WTC11 (cell line): ENCODE results near the gene ABCA6. TPM values are rescaled to one million over a fixed set of nuclear protein-coding genes. Genes with fewer than 3 reads are reported as not detected.

Source experiments
- ATAC-seq: fragments of 200-7000 bp; cut with Tn5 transposase; 2 replicates; pipeline ENCODE4 v1.10.0; 2021; ENCODE audit warnings: mild to moderate bottlenecking, moderate library complexity
- CTCF ChIA-PET: fragments of 300-600 bp; sonication (Branson Sonifier 250); formaldehyde crosslinking; loops from one replicate; lab custom pipeline; 2021; ENCODE audit warnings: antibody characterized with exemption; lab: Charles Lee
- POLR2A ChIA-PET: fragments of 350-600 bp; sonication (Branson Sonifier 250); formaldehyde crosslinking; loops from one replicate; lab custom pipeline; 2021; ENCODE audit warnings: antibody characterized with exemption; lab: Charles Lee
- DNase-seq: peaks from one replicate; pipeline ENCODE4 v3.0.0; 2021; ENCODE audit warnings: low spot score
- H3K27ac Mint-ChIP-seq: 2 replicates; pipeline ENCODE4 v1.8.0; 2021; ENCODE audit warnings: mixed read lengths
- H3K27me3 Mint-ChIP-seq: 2 replicates; pipeline ENCODE4 v1.8.0; 2021; ENCODE audit warnings: low read depth, mild to moderate bottlenecking, moderate library complexity, mixed read lengths
- H3K36me3 Mint-ChIP-seq: 2 replicates; pipeline ENCODE4 v1.8.0; 2021; ENCODE audit warnings: mixed read lengths
- H3K4me1 Mint-ChIP-seq: 2 replicates; pipeline ENCODE4 v1.8.0; 2022; ENCODE audit warnings: mixed read lengths
- H3K4me3 Mint-ChIP-seq: 2 replicates; pipeline ENCODE4 v1.8.0; 2021; ENCODE audit warnings: mild to moderate bottlenecking, moderate library complexity, mixed read lengths
- H3K9me3 Mint-ChIP-seq: 2 replicates; pipeline ENCODE4 v1.8.0; 2021; ENCODE audit warnings: mixed read lengths
- CBFB ChIP-seq: sonication (generic); formaldehyde crosslinking; IDR thresholded peaks from 2 replicates; pipeline ENCODE4 v1.8.1; 2022; ENCODE audit warnings: mild to moderate bottlenecking, low read depth, missing genetic modification reagents
- CREM ChIP-seq: sonication (generic); formaldehyde crosslinking; IDR thresholded peaks from 2 replicates; pipeline ENCODE4 v1.8.1; 2022; ENCODE audit warnings: mild to moderate bottlenecking, missing genetic modification reagents, moderate library complexity
- HMGA2 ChIP-seq: fragments of 250-450 bp; sonication (Bioruptor Pico); IDR thresholded peaks from 2 replicates; pipeline ENCODE4 v1.4.0; 2021; ENCODE audit warnings: mild to moderate bottlenecking, moderate library complexity
- IRF2 ChIP-seq: sonication (generic); formaldehyde crosslinking; IDR thresholded peaks from 2 replicates; pipeline ENCODE4 v1.8.0; 2022; ENCODE audit warnings: low read depth, missing genetic modification reagents, borderline replicate concordance
- MXD4 ChIP-seq: fragments of 250-450 bp; sonication (Bioruptor Pico); IDR thresholded peaks from 2 replicates; pipeline ENCODE4 v1.8.0; 2021; ENCODE audit warnings: mild to moderate bottlenecking, moderate library complexity, borderline replicate concordance
- MYBL2 ChIP-seq: sonication (generic); formaldehyde crosslinking; IDR thresholded peaks from 2 replicates; pipeline ENCODE4 v1.8.1; 2023; ENCODE audit warnings: mild to moderate bottlenecking, moderate library complexity, missing genetic modification reagents
- RELA ChIP-seq: sonication (generic); formaldehyde crosslinking; IDR thresholded peaks from 2 replicates; pipeline ENCODE4 v1.8.1; 2022; ENCODE audit warnings: missing genetic modification reagents, mild to moderate bottlenecking, borderline replicate concordance
- total RNA-seq: library from RNA; stranded (reverse); gene quantifications from 3 replicates; pipeline ENCODE4 v1.2.3, GENCODE V29; 2021
- TF ChIP-seq, protein P1 (sequence below): sonication (generic); formaldehyde crosslinking; IDR thresholded peaks from 2 replicates; pipeline ENCODE4 v1.8.1; 2023; ENCODE audit warnings: mild to moderate bottlenecking, missing genetic modification reagents, borderline replicate concordance
- TF ChIP-seq, protein P2 (sequence below): sonication (generic); formaldehyde crosslinking; IDR thresholded peaks from 2 replicates; pipeline ENCODE4 v1.8.0; 2022; ENCODE audit warnings: mild to moderate bottlenecking, missing genetic modification reagents
- TF ChIP-seq, protein P3 (sequence below): sonication (generic); formaldehyde crosslinking; IDR thresholded peaks from 2 replicates; pipeline ENCODE4 v1.8.1; 2022; ENCODE audit warnings: mild to moderate bottlenecking, missing genetic modification reagents, moderate library complexity, borderline replicate concordance
- TF ChIP-seq, protein P4 (sequence below): sonication (generic); formaldehyde crosslinking; IDR thresholded peaks from 2 replicates; pipeline ENCODE4 v1.8.0; 2023; ENCODE audit warnings: missing genetic modification reagents
- TF ChIP-seq, protein P5 (sequence below): fragments of 200-600 bp; IDR thresholded peaks from 2 replicates; pipeline ENCODE4 v1.8.0; 2022; ENCODE audit warnings: antibody characterized with exemption
- TF ChIP-seq, protein P6 (sequence below): fragments of 250-450 bp; sonication (Bioruptor Pico); IDR thresholded peaks from 2 replicates; pipeline ENCODE4 v1.9.0; 2021; ENCODE audit warnings: mild to moderate bottlenecking
- TF ChIP-seq, protein P7 (sequence below): fragments of 250-450 bp; sonication (Bioruptor Pico); IDR thresholded peaks from 2 replicates; pipeline ENCODE4 v1.9.0; 2021; ENCODE audit warnings: moderate library complexity, mild to moderate bottlenecking, inconsistent platforms, borderline replicate concordance
- TF ChIP-seq, protein P8 (sequence below): fragments of 250-450 bp; sonication (Bioruptor Pico); conservative IDR thresholded peaks from 2 replicates; pipeline ENCODE4 v1.9.0; 2021; ENCODE audit warnings: mild to moderate bottlenecking

The ABCA6 gene
- total RNA-seq, 1 experiment from 2014 or later = not detected

DNA sequence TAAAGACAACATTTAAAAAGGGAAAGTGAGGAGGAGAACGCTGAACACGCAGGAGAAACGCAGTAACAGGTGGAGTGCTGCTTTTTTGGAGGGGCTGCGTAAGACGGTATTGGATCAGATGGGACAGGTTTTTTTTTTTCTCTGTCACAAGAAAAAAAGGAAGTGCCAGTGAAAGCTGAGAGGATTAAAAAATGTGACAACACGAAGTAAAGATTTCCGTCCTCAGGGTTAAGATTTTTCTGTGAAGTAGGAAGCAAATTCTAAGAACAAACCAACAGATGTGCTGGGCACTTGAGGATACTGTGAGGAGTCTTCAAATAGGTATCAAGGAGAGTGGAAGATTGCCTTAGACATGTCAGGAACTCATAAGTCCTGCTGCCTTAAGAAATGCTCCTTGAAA, 75.2 kb downstream of the ABCA6 start (continued):
- TF ChIP-seq, protein P1, sequence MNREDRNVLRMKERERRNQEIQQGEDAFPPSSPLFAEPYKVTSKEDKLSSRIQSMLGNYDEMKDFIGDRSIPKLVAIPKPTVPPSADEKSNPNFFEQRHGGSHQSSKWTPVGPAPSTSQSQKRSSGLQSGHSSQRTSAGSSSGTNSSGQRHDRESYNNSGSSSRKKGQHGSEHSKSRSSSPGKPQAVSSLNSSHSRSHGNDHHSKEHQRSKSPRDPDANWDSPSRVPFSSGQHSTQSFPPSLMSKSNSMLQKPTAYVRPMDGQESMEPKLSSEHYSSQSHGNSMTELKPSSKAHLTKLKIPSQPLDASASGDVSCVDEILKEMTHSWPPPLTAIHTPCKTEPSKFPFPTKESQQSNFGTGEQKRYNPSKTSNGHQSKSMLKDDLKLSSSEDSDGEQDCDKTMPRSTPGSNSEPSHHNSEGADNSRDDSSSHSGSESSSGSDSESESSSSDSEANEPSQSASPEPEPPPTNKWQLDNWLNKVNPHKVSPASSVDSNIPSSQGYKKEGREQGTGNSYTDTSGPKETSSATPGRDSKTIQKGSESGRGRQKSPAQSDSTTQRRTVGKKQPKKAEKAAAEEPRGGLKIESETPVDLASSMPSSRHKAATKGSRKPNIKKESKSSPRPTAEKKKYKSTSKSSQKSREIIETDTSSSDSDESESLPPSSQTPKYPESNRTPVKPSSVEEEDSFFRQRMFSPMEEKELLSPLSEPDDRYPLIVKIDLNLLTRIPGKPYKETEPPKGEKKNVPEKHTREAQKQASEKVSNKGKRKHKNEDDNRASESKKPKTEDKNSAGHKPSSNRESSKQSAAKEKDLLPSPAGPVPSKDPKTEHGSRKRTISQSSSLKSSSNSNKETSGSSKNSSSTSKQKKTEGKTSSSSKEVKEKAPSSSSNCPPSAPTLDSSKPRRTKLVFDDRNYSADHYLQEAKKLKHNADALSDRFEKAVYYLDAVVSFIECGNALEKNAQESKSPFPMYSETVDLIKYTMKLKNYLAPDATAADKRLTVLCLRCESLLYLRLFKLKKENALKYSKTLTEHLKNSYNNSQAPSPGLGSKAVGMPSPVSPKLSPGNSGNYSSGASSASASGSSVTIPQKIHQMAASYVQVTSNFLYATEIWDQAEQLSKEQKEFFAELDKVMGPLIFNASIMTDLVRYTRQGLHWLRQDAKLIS (CRISPR knock-in tag) = no peak
- no peak for TF ChIP-seq MXD4 (CRISPR knock-in tag)
- TF ChIP-seq CBFB = no peak
- TF ChIP-seq, all 79 proteins: peak for 0

DNA sequence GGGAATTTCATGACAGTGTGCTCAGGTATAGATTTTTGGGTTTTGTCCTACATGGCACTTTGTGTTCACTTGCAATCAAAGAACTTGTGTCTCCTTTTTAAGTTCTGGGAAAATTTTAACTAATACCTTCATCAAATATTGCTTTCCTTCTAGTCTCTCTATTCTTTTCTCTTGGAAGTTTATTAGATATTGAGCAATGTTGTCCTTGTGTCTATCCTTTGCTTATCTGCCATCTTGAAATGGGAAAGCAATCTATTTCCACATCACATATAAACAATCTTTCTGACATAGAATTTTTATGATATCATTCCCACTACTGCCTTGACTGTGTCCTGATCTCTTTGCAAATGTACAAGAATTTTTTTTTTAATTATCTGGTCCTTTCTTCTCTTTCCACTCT, 76.6 kb downstream of the ABCA6 start:
- Mint-ChIP-seq H3K36me3 (no peaks in the 10 kb centered on the region), H3K27me3 (no peaks in the 10 kb centered on the region)
- ChIA-PET CTCF (interaction anchor here (1.5 kb wide), 1 partner anchor 20 kb away, joined by 5 read pairs; no protein-coding TSS in a partner anchor), POLR2A (no interaction called here)
- no peak for DNase-seq
- no peak for ATAC-seq
- TF ChIP-seq, protein P2, sequence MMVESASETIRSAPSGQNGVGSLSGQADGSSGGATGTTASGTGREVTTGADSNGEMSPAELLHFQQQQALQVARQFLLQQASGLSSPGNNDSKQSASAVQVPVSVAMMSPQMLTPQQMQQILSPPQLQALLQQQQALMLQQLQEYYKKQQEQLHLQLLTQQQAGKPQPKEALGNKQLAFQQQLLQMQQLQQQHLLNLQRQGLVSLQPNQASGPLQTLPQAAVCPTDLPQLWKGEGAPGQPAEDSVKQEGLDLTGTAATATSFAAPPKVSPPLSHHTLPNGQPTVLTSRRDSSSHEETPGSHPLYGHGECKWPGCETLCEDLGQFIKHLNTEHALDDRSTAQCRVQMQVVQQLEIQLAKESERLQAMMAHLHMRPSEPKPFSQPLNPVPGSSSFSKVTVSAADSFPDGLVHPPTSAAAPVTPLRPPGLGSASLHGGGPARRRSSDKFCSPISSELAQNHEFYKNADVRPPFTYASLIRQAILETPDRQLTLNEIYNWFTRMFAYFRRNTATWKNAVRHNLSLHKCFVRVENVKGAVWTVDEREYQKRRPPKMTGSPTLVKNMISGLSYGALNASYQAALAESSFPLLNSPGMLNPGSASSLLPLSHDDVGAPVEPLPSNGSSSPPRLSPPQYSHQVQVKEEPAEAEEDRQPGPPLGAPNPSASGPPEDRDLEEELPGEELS (CRISPR knock-in tag) = no peak
- TF ChIP-seq CREM (CRISPR knock-in tag) (no peak), RELA (no peak), HMGA2 (CRISPR knock-in tag) (no peak), IRF2 (CRISPR knock-in tag) (no peak), MXD4 (CRISPR knock-in tag) (no peak), MYBL2 (CRISPR knock-in tag) (no peak), CBFB (no peak)
- TF ChIP-seq, protein P3, sequence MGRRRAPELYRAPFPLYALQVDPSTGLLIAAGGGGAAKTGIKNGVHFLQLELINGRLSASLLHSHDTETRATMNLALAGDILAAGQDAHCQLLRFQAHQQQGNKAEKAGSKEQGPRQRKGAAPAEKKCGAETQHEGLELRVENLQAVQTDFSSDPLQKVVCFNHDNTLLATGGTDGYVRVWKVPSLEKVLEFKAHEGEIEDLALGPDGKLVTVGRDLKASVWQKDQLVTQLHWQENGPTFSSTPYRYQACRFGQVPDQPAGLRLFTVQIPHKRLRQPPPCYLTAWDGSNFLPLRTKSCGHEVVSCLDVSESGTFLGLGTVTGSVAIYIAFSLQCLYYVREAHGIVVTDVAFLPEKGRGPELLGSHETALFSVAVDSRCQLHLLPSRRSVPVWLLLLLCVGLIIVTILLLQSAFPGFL (CRISPR knock-in tag) = no peak
- TF ChIP-seq, protein P4, sequence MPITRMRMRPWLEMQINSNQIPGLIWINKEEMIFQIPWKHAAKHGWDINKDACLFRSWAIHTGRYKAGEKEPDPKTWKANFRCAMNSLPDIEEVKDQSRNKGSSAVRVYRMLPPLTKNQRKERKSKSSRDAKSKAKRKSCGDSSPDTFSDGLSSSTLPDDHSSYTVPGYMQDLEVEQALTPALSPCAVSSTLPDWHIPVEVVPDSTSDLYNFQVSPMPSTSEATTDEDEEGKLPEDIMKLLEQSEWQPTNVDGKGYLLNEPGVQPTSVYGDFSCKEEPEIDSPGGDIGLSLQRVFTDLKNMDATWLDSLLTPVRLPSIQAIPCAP (CRISPR knock-in tag) = no peak
- TF ChIP-seq, protein P5, sequence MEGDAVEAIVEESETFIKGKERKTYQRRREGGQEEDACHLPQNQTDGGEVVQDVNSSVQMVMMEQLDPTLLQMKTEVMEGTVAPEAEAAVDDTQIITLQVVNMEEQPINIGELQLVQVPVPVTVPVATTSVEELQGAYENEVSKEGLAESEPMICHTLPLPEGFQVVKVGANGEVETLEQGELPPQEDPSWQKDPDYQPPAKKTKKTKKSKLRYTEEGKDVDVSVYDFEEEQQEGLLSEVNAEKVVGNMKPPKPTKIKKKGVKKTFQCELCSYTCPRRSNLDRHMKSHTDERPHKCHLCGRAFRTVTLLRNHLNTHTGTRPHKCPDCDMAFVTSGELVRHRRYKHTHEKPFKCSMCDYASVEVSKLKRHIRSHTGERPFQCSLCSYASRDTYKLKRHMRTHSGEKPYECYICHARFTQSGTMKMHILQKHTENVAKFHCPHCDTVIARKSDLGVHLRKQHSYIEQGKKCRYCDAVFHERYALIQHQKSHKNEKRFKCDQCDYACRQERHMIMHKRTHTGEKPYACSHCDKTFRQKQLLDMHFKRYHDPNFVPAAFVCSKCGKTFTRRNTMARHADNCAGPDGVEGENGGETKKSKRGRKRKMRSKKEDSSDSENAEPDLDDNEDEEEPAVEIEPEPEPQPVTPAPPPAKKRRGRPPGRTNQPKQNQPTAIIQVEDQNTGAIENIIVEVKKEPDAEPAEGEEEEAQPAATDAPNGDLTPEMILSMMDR = no peak
- TF ChIP-seq, protein P6, sequence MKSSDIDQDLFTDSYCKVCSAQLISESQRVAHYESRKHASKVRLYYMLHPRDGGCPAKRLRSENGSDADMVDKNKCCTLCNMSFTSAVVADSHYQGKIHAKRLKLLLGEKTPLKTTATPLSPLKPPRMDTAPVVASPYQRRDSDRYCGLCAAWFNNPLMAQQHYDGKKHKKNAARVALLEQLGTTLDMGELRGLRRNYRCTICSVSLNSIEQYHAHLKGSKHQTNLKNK (CRISPR knock-in tag) = no peak
- TF ChIP-seq, protein P7, sequence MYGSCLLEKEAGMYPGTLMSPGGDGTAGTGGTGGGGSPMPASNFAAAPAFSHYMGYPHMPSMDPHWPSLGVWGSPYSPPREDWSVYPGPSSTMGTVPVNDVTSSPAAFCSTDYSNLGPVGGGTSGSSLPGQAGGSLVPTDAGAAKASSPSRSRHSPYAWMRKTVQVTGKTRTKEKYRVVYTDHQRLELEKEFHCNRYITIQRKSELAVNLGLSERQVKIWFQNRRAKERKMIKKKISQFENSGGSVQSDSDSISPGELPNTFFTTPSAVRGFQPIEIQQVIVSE (CRISPR knock-in tag) = no peak
- TF ChIP-seq, protein P8, sequence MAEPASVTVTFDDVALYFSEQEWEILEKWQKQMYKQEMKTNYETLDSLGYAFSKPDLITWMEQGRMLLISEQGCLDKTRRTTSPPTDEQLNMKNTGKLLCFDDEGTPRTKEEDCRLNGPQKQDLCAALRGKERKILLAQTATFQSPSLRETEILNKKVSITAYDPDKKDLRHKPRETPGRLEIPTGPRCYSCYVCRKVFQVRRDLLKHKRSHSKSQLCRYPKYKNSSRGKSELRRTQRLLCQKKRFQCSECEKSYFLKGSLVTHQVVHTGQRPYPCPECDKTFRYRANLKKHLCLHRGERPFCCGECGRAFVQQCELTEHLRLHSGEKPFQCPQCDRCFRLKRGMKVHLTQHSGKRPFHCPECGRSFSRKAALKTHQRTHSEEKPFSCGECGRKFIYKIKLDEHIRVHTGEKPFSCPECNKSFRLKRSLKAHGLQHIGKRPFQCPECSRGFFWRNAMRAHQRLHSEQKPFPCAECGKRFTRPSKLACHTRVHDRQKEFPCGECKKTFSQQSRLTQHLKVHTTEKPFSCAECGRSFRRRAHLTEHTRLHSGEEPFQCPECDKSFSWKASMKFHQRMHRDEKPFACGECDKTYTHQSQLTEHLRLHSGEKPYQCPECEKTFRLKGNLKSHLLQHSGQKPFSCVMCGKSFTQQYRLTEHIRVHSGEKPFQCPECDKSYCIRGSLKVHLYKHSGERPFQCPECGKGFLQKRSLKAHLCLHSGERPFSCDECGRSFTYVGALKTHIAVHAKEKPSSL = no peak
- TF ChIP-seq, all 79 proteins: peak for 0
- Mint-ChIP-seq H3K27ac (no peak overlapping the region), H3K9me3 (no peaks in the 10 kb centered on the region), H3K4me1 (peaks cover 13% of the 10 kb centered on the region), H3K4me3 (no peak overlapping the region)
